ENCODE measurements around the gene PTPN2. TPM values are rescaled to one million over a fixed set of nuclear protein-coding genes. Genes with fewer than 3 reads are reported as not detected.

The PTPN2 gene
- total and polyA plus RNA-seq, 9 of the 15 experiments (the other 6 are each of a cell fraction or from before 2014, with no cell fraction given), result 36.6 to 66.4 (median 43.8) TPM

DNA sequence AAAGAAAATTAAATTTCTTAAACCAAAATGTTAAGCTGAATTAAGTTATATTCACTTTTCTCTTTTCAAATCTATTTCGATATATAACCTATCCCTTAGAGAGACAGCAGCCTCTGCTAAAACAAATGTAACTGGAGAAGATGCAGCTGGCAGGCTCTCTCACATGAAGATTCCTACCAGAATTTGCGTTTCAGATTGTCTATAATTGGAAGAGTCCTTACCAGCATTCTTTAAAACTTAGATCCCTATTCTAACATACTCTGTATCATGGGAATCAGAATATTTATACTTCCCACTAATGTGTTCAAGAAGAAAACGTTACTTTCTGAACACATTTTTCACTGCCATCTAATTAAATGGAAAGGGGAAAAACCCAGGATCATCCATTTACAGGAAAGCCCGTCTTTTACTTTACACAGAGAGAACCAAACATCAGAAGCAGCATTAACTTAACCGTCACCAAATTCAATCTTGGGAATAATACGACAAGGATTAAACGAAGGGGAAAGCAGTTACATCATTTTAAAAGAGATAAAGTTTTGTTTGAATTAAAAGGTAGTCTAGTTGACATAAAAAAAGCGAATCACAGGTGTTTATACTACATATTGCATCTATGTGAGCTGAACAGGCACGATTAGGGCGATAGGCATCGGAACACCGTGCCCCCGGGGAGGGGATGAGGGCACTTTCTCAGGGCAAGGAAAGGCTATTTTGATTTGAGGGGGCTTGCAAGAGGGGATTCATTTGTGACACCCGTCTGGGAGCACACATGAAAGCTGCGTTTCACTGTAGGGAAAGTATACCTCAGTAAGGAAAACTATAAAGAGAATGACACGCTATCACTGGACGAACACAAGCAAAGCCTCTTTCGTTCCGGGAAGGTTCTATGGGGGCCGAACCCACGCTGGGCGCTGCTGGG lies 1.3 kb downstream of the PTPN2 start:
- Histone ChIP-seq H3K4me2 (ENCODE audit: insufficient read depth, low read length) (peak overlapping the region; percentile 93), H3K27ac (ENCODE audit: extremely low read depth, low read depth, low read length) (peak overlapping the region; percentile 98), H3K79me2 (ENCODE audit: control insufficient read depth, insufficient read depth, low read length) (peaks cover 64% of the 10 kb centered on the region), H2AFZ (ENCODE audit: low read depth, low read length) (peak overlapping the region; percentile 49), H4K20me1 (replicated peaks; ENCODE audit: control insufficient read depth, insufficient read depth, low read length) (peaks cover 14% of the 10 kb centered on the region; the same call in 1 of the 2 replicates), H3K9me3 (replicated peaks; ENCODE audit: control insufficient read depth, insufficient read depth, low read depth, low read length) (no peaks in the 10 kb centered on the region), H3K4me1 (replicated peaks in 1 of 2; ENCODE audit: control insufficient read depth in 2 of 2, insufficient read depth in 2 of 2, low read length in 2 of 2) (peaks cover 34 to 48% of the 10 kb centered on the region in 2 experiments), H3K36me3 (ENCODE audit: control insufficient read depth, insufficient read depth, low read length) (no peaks in the 10 kb centered on the region; the same call in 2 of the 3 replicates), H3K9me1 (ENCODE audit: control insufficient read depth, insufficient read depth, low read length) (no peaks in the 10 kb centered on the region), H3K27me3 (ENCODE audit: control insufficient read depth in 2 of 2, insufficient read depth in 2 of 2, low read length in 2 of 2) (no peaks in the 10 kb centered on the region), H3K9ac (ENCODE audit: insufficient read depth in 1 of 2, low read depth in 2 of 2, low read length in 2 of 2) (peak overlapping the region; percentile 89 to 99), H3K4me3 (peak overlapping the region; percentile 84)
- intact Hi-C loops (cut with micrococcal nuclease) (loop anchor here (10.0 kb wide), 1 partner anchor 112 kb away; the partner anchor contains the start of gene CEP192), in situ Hi-C loops (cut with MboI) (no loop called here)
- POLR2A ChIA-PET, result interaction anchor here (0.6 to 2.9 kb wide), 13 partner anchors 9 to 1078 kb away, joined by 3 to 12 read pairs (median 4); no protein-coding TSS in a partner anchor
- ATAC-seq (no peak), DNase-seq (ENCODE audit: extremely low read depth in 1 of 4, low spot score in 3 of 4) (no peak), FAIRE-seq (no peak)
- CTCF ChIA-PET (ENCODE audit: low intra/inter-chr PET ratio), result no interaction called here
- 2% methylated on average over 22 of the region's 22 CpGs for WGBS (ENCODE audit: insufficient coverage, low coverage, missing lambda C conversion rate)
- BruUV-seq (replicated peaks), result no TSS peak
- TF ChIP-seq ARID1B (IDR thresholded peaks at IDR 0.05) (peak; percentile 27), ZNF232 (CRISPR knock-in tag; IDR thresholded peaks at IDR 0.05) (no peak), BMI1 (IDR thresholded peaks at IDR 0.05; ENCODE audit: low read length) (no peak), SMARCE1 (IDR thresholded peaks at IDR 0.05) (0 out of 2 replicates have a peak, but pooled peaks have one; percentile 11), NR2C2 (CRISPR knock-in tag; IDR thresholded peaks at IDR 0.05) (no peak), NR2C2 (tag; IDR thresholded peaks at IDR 0.05) (no peak), ZNF76 (CRISPR knock-in tag; IDR thresholded peaks at IDR 0.05; ENCODE audit: borderline replicate concordance) (no peak), ZNF277 (CRISPR knock-in tag; IDR thresholded peaks at IDR 0.05; ENCODE audit: borderline replicate concordance) (no peak), MTA3 (IDR thresholded peaks at IDR 0.05; ENCODE audit: borderline replicate concordance) (no peak), POLR2H (tag; IDR thresholded peaks at IDR 0.05; ENCODE audit: low read depth) (0 out of 2 replicates have a peak, but pooled peaks have one; percentile 23), HBP1 (CRISPR knock-in tag; IDR thresholded peaks at IDR 0.05) (no peak)
- TF ChIP-seq, protein P1, sequence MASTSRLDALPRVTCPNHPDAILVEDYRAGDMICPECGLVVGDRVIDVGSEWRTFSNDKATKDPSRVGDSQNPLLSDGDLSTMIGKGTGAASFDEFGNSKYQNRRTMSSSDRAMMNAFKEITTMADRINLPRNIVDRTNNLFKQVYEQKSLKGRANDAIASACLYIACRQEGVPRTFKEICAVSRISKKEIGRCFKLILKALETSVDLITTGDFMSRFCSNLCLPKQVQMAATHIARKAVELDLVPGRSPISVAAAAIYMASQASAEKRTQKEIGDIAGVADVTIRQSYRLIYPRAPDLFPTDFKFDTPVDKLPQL (IDR thresholded peaks at IDR 0.05; ENCODE audit: extremely low read depth, insufficient read length), result no peak
- TF ChIP-seq, protein P2, sequence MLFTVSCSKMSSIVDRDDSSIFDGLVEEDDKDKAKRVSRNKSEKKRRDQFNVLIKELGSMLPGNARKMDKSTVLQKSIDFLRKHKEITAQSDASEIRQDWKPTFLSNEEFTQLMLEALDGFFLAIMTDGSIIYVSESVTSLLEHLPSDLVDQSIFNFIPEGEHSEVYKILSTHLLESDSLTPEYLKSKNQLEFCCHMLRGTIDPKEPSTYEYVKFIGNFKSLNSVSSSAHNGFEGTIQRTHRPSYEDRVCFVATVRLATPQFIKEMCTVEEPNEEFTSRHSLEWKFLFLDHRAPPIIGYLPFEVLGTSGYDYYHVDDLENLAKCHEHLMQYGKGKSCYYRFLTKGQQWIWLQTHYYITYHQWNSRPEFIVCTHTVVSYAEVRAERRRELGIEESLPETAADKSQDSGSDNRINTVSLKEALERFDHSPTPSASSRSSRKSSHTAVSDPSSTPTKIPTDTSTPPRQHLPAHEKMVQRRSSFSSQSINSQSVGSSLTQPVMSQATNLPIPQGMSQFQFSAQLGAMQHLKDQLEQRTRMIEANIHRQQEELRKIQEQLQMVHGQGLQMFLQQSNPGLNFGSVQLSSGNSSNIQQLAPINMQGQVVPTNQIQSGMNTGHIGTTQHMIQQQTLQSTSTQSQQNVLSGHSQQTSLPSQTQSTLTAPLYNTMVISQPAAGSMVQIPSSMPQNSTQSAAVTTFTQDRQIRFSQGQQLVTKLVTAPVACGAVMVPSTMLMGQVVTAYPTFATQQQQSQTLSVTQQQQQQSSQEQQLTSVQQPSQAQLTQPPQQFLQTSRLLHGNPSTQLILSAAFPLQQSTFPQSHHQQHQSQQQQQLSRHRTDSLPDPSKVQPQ (CRISPR knock-in tag; IDR thresholded peaks at IDR 0.05; ENCODE audit: borderline replicate concordance), result no peak
- TF ChIP-seq, protein P3, sequence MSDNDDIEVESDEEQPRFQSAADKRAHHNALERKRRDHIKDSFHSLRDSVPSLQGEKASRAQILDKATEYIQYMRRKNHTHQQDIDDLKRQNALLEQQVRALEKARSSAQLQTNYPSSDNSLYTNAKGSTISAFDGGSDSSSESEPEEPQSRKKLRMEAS (CRISPR knock-in tag; IDR thresholded peaks at IDR 0.05), result no peak

Data from K562 (cell line).